VCaP (cell line): ENCODE results near the gene YEATS2.
"Not testable (repeated sequence)": the region's sequence is repeated elsewhere in the genome, so short reads cannot be mapped to it uniquely, and the experiment has no call there.

Source experiments
- H3K27ac ChIP-seq: fragments of 450-650 bp; 2 replicates; pipeline ENCODE4 v1.5.1; 2017
- TF ChIP-seq, protein P1 (sequence below): fragments of 450-650 bp; conservative IDR thresholded peaks from 2 replicates; pipeline ENCODE4 v1.5.1; 2017; ENCODE audit warnings: mild to moderate bottlenecking, moderate library complexity

YEATS2 gene

DNA sequence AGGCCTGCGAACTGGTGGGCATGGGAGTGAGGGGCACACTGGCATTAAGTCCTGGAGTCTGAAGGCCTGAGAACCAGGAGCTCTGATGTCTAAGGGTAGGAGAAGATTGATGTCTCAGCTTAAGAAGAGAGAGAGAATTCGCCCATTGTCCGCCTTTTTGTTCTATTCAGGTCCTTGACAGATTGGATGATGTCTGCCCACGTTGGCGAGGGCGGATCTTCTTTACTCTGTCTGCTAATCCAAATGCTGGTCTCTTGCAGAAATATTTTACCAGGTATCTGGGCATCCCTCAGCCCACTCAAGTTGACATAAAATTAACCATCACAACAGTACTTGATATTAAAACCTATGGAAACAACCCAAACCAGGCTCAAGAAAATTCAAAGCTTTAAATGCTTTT is 83.6 kb downstream of the YEATS2 start:
- no peak overlapping the region for H3K27ac ChIP-seq
- TF ChIP-seq, protein P1, sequence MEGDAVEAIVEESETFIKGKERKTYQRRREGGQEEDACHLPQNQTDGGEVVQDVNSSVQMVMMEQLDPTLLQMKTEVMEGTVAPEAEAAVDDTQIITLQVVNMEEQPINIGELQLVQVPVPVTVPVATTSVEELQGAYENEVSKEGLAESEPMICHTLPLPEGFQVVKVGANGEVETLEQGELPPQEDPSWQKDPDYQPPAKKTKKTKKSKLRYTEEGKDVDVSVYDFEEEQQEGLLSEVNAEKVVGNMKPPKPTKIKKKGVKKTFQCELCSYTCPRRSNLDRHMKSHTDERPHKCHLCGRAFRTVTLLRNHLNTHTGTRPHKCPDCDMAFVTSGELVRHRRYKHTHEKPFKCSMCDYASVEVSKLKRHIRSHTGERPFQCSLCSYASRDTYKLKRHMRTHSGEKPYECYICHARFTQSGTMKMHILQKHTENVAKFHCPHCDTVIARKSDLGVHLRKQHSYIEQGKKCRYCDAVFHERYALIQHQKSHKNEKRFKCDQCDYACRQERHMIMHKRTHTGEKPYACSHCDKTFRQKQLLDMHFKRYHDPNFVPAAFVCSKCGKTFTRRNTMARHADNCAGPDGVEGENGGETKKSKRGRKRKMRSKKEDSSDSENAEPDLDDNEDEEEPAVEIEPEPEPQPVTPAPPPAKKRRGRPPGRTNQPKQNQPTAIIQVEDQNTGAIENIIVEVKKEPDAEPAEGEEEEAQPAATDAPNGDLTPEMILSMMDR: no peak

DNA sequence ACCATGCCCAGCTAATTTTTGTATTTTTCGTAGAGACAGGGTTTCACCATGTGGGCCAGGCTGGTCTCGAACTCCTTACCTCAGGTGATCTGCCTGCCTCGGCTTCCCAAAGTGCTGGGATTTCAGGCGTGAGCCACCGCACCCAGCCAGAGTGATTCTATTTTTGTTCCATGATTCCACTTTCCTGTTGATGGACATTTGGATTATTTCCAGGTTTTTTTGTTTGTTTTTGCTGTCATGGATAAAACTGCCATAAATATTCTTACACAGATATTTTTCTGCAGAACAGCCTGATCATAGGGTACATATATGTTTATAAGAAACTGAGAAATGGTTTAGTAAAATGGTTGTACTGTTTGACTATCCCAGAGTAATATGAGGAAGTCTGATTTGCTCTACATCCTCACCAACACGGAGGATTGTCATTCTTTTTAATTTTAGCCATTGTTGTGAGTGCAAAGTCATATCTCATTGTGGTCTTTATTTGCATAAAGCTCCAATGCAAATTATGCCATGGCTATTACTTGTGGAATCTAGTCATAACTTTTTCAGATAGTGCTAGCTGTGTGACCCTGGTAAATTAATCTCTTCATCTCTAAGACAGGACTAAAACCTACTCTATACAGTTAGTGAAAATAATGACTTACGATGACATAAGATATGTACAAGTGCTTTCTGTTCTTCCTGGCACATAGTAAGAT is 85.1 kb downstream of the YEATS2 start:
- TF ChIP-seq, protein P1: no peak
- peak overlapping the region; percentile 42; the same call in 1 of the 2 replicates for H3K27ac ChIP-seq

DNA sequence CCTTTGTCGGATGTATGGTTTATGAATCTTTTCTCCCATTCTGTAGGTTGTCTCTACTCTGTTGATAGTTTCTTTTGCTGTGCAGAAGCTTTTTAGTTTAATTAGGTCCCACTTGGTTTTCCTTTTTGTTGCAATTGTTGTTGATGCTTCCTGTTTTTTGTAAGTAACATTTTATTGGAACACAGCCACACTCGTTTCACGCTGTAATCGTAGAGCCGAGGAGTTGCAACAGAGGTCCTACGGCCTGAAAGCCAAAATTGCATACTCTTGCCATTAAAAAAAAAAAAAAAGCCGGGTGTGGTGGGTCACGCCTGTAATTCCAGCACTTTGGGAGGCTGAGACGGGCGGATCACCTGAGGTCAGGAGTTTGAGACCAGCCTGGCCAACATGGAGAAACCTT is 86.9 kb downstream of the YEATS2 start:
- H3K27ac ChIP-seq: not testable (repeated sequence)

DNA sequence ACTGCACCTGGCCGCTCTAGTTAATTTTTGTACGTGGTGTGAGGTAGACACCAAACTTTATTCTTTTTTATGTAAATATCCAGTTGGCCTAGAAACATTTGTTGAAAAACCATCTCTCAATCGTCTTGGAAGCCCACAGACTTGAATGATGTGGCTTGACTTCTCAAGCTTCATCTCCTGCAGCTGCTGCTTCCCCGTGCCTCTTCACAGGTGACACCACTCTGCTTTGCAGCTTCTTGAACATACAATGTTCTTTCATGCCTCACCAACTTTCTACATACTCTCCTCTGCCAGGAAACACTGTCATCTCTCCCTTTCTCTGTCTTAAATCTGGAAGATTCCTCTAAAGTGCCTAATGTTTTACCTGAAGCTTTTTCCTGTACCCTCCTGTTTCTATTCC is 92.2 kb downstream of the YEATS2 start:
- no peak overlapping the region for H3K27ac ChIP-seq
- TF ChIP-seq, protein P1: no peak

- TF ChIP-seq, protein P1: no peak
- H3K27ac ChIP-seq: no peak overlapping the region
Measured at GRCh38 chr3:183790700-183791099, 93.1 kb downstream of the YEATS2 start.

- TF ChIP-seq, protein P1: no peak
- no peak overlapping the region for H3K27ac ChIP-seq
Measured at GRCh38 chr3:183792976-183793375, 95.4 kb downstream of the YEATS2 start.

DNA sequence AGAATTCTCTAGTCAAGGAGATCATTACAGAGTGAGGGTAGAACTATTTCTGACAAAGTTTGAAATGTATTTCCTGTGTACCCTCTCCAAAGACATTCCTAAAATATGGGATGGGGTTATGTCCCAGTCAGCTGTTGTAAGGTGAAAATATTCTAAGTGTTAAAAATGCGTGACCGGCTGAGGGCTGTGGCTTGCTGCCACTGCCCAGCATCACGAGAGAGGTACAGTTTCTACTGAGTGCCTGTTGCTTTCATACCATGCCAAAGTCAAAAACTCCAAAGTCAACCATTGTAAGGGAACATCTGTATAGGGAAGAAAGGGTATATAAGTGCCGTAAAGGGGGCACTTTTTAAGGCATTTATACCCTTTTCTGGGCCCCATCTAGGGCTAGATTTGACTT is 96.9 kb downstream of the YEATS2 start:
- H3K27ac ChIP-seq: no peak overlapping the region
- TF ChIP-seq, protein P1: no peak

- TF ChIP-seq, protein P1: no peak
- no peak overlapping the region for H3K27ac ChIP-seq
Measured at GRCh38 chr3:183796372-183796771, 98.8 kb downstream of the YEATS2 start.
